GM19238 (cell line): ENCODE measurements around the gene UBE2R2.
"Not testable (repeated sequence)": the region's sequence is repeated elsewhere in the genome, so short reads cannot be mapped to it uniquely, and the experiment has no call there.

Source experiments
- DNase-seq: peaks from one replicate; pipeline ENCODE4 v3.0.0; 2011; ENCODE audit warnings: low spot score; ENCODE audit not compliant: insufficient read length

Gene UBE2R2

GRCh38 chr9:33798545-33798944 lies 18.4 kb upstream of the UBE2R2 start:
- DNase-seq: no peak

- DNase-seq: no peak
Observed at GRCh38 chr9:33799928-33800704, 16.8 kb upstream of the UBE2R2 start.

- DNase-seq: no peak
Observed at GRCh38 chr9:33800886-33801285, 16.1 kb upstream of the UBE2R2 start.

- DNase-seq: not testable (repeated sequence)
Observed at GRCh38 chr9:33801943-33802500, 14.9 kb upstream of the UBE2R2 start.

GRCh38 chr9:33804196-33804595 lies 12.8 kb upstream of the UBE2R2 start:
- DNase-seq: not testable (repeated sequence)

- DNase-seq: not testable (repeated sequence)
Observed at GRCh38 chr9:33807156-33807555, 9.8 kb upstream of the UBE2R2 start.

GRCh38 chr9:33808979-33809322 lies 8.0 kb upstream of the UBE2R2 start:
- DNase-seq: not testable (repeated sequence)

GRCh38 chr9:33809506-33809905 lies 7.5 kb upstream of the UBE2R2 start:
- no peak for DNase-seq

- no peak for DNase-seq
Observed at GRCh38 chr9:33813712-33814641, 3.0 kb upstream of the UBE2R2 start.

GRCh38 chr9:33815781-33816180 lies 1.2 kb upstream of the UBE2R2 start:
- DNase-seq: no peak

GRCh38 chr9:33817327-33818166 lies 587 bp downstream of the UBE2R2 start:
- peak; percentile 47 for DNase-seq

- no peak for DNase-seq
Observed at GRCh38 chr9:33818167-33818846, 1.3 kb downstream of the UBE2R2 start.

GRCh38 chr9:33818847-33819500 lies 2.0 kb downstream of the UBE2R2 start:
- no peak for DNase-seq

GRCh38 chr9:33820231-33820745 lies 3.3 kb downstream of the UBE2R2 start:
- DNase-seq: no peak

GRCh38 chr9:33823801-33824200 lies 6.8 kb downstream of the UBE2R2 start:
- DNase-seq: no peak

GRCh38 chr9:33827285-33827684 lies 10.3 kb downstream of the UBE2R2 start:
- not testable (repeated sequence) for DNase-seq

GRCh38 chr9:33829641-33830230 lies 12.8 kb downstream of the UBE2R2 start:
- DNase-seq: not testable (repeated sequence)

- DNase-seq: no peak
Observed at GRCh38 chr9:33835625-33836260, 18.8 kb downstream of the UBE2R2 start.

GRCh38 chr9:33836261-33836660 lies 19.3 kb downstream of the UBE2R2 start:
- DNase-seq: not testable (repeated sequence)
